SIG-M5 treated with dmso at 0.1 percent for 504 hours (cell line): ENCODE results near the gene FADS2.

Experiments used
- DNase-seq: peaks from one replicate; lab custom pipeline; 2025; ENCODE audit not compliant: unreplicated experiment; lab: John Stamatoyannopoulos, UW

The FADS2 gene

GRCh38 chr11:61846362-61847020 lies 18.4 kb downstream of the FADS2 start:
- no peak for DNase-seq

GRCh38 chr11:61847914-61848581 lies 19.9 kb downstream of the FADS2 start:
- DNase-seq = no peak

GRCh38 chr11:61848631-61849030 lies 20.5 kb downstream of the FADS2 start:
- no peak for DNase-seq

- no peak for DNase-seq
Measured at GRCh38 chr11:61850687-61851086, 22.6 kb downstream of the FADS2 start.

- no peak for DNase-seq
Measured at GRCh38 chr11:61851113-61851899, 23.2 kb downstream of the FADS2 start.

- no peak for DNase-seq
Measured at GRCh38 chr11:61851900-61852295, 23.8 kb downstream of the FADS2 start.

GRCh38 chr11:61853698-61854169 lies 25.6 kb downstream of the FADS2 start:
- no peak for DNase-seq

- DNase-seq = no peak
Measured at GRCh38 chr11:61854206-61854895, 26.3 kb downstream of the FADS2 start.

GRCh38 chr11:61854966-61855714 lies 27.0 kb downstream of the FADS2 start:
- DNase-seq = no peak

- no peak for DNase-seq
Measured at GRCh38 chr11:61855939-61856680, 28.0 kb downstream of the FADS2 start.

- no peak for DNase-seq
Measured at GRCh38 chr11:61860054-61860903, 32.2 kb downstream of the FADS2 start.

GRCh38 chr11:61861634-61862033 lies 33.5 kb downstream of the FADS2 start:
- DNase-seq = no peak

- no peak for DNase-seq
Measured at GRCh38 chr11:61862714-61863547, 34.8 kb downstream of the FADS2 start.

- no peak for DNase-seq
Measured at GRCh38 chr11:61863548-61864081, 35.5 kb downstream of the FADS2 start.

GRCh38 chr11:61864814-61865775 lies 37.0 kb downstream of the FADS2 start:
- DNase-seq = no peak

- no peak for DNase-seq
Measured at GRCh38 chr11:61866231-61866957, 38.3 kb downstream of the FADS2 start.
